Naive thymus-derived CD4-positive, alpha-beta T cell (primary cell): Measurements from ENCODE around the gene SYVN1. TPM values are rescaled to one million over a fixed set of nuclear protein-coding genes. Genes with fewer than 3 reads are reported as not detected.

Source experiments
- ATAC-seq: fragments of 150-1000 bp; cut with Tn5 transposase; 2 replicates; pipeline ENCODE4 v1.10.0; 2021; ENCODE audit warnings: mild to moderate bottlenecking, moderate library complexity
- CTCF ChIA-PET: fragments of 350-600 bp; sonication (Branson Sonifier 250); formaldehyde crosslinking; loops from one replicate; lab custom pipeline; 2021; ENCODE audit warnings: antibody characterized with exemption; lab: Charles Lee
- POLR2A ChIA-PET: fragments of 350-600 bp; sonication (Branson Sonifier 250); formaldehyde crosslinking; loops from one replicate; lab custom pipeline; 2021; ENCODE audit warnings: antibody characterized with exemption, inconsistent platforms; lab: Charles Lee
- DNase-seq, 9 donors: peaks; one replicate each; pipeline versions ENCODE4 v3.0.0 to v3.0.0-alpha.2; 2020 to 2022; ENCODE audit warnings: mixed read lengths in 1 of 9
- H3K27ac ChIP-seq: one replicate; pipeline ENCODE4 v1.7.0; 2013; ENCODE audit warnings: mild to moderate bottlenecking, low read depth, low read length, moderate library complexity
- H3K27me3 ChIP-seq, 2 donors: one replicate each; pipeline ENCODE4 v1.7.0; 2013; ENCODE audit warnings: low read length in 2 of 2, mild to moderate bottlenecking in 2 of 2, moderate library complexity in 2 of 2; ENCODE audit not compliant: control insufficient read depth in 2 of 2, insufficient read depth in 2 of 2
- H3K36me3 ChIP-seq, 3 experiments: 1 replicate in 2 of 3; 2 replicates in 1 of 3; pipeline ENCODE4 v1.7.0; 2013; ENCODE audit warnings: low read length in 3 of 3, mild to moderate bottlenecking in 3 of 3, moderate library complexity in 1 of 3; ENCODE audit not compliant: insufficient read depth in 3 of 3, control insufficient read depth in 2 of 3
- H3K4me1 ChIP-seq, 2 donors: one replicate each; pipeline ENCODE4 v1.7.0; 2013; ENCODE audit warnings: low read length in 2 of 2, mild to moderate bottlenecking in 2 of 2, moderate library complexity in 1 of 2; ENCODE audit not compliant: control insufficient read depth in 2 of 2, insufficient read depth in 2 of 2
- H3K4me3 ChIP-seq: 2 replicates; pipeline ENCODE4 v1.7.0; 2013; ENCODE audit warnings: mild to moderate bottlenecking, low read length
- H3K9me3 ChIP-seq, 3 experiments: 1 replicate in 2 of 3; 2 replicates in 1 of 3; pipeline ENCODE4 v1.7.0; 2013; ENCODE audit warnings: low read length in 3 of 3; ENCODE audit not compliant: control insufficient read depth in 2 of 3
- H3K27ac Mint-ChIP-seq, 9 donors: one replicate each; pipeline ENCODE4 v1.8.0; 2020 to 2022; ENCODE audit warnings: mixed read lengths in 9 of 9, mild to moderate bottlenecking in 8 of 9, moderate library complexity in 5 of 9, inconsistent platforms in 2 of 9
- H3K27me3 Mint-ChIP-seq, 5 donors: one replicate each; pipeline ENCODE4 v1.8.0; 2021 to 2022; ENCODE audit warnings: mixed read lengths in 5 of 5, mild to moderate bottlenecking in 1 of 5
- H3K36me3 Mint-ChIP-seq, 5 donors: one replicate each; pipeline ENCODE4 v1.8.0; 2020 to 2022; ENCODE audit warnings: mixed read lengths in 5 of 5, mild to moderate bottlenecking in 3 of 5, inconsistent platforms in 1 of 5
- H3K4me1 Mint-ChIP-seq, 7 donors: one replicate each; pipeline ENCODE4 v1.8.0; 2020 to 2022; ENCODE audit warnings: mixed read lengths in 7 of 7, mild to moderate bottlenecking in 3 of 7, inconsistent platforms in 1 of 7
- H3K4me3 Mint-ChIP-seq, 10 donors: one replicate each; pipeline ENCODE4 v1.8.0; 2020 to 2022; ENCODE audit warnings: mild to moderate bottlenecking in 10 of 10, mixed read lengths in 10 of 10, moderate library complexity in 6 of 10, inconsistent platforms in 2 of 10
- H3K9me3 Mint-ChIP-seq, 11 donors: one replicate each; pipeline ENCODE4 v1.8.0; 2020 to 2022; ENCODE audit warnings: mixed read lengths in 11 of 11, mild to moderate bottlenecking in 4 of 11, inconsistent platforms in 1 of 11, moderate library complexity in 1 of 11
- intact Hi-C, 2 donors: fragments of 100-400 bp; cut with micrococcal nuclease; formaldehyde crosslinking; loops; one replicate each; pipeline ENCODE4 v1.15.1; 2023
- polyA plus RNA-seq, 2 donors: library from polyadenylated mRNA; unstranded; fragments of 300-500 nt; fragmentation: Illumina TruSeq; gene quantifications; one replicate each; pipeline ENCODE4 v1.2.3, GENCODE V29; 2021
- total RNA-seq, 6 experiments: library from RNA in 5 of 6; stranded (reverse) in 5 of 6; gene quantifications; 1 replicate in 5 of 6; 2 replicates in 1 of 6; pipeline ENCODE4 v1.2.3 and lab custom pipeline; 2021 to 2026

SYVN1 gene
- total and polyA plus RNA-seq, 7 experiments from 2014 or later: 8.6 to 84.6 (median 67.5) TPM

- no peaks in the 10 kb centered on the region for H3K27me3 ChIP-seq
- DNase-seq (no peak), ATAC-seq (no peak)
- Mint-ChIP-seq H3K4me3 (no peak overlapping the region), H3K4me1 (peaks cover 0 to 12% (median 0%) of the 10 kb centered on the region in 7 donors), H3K27ac (no peak overlapping the region), H3K9me3 (peaks cover 0 to 1% (median 0%) of the 10 kb centered on the region in 11 donors), H3K27me3 (peaks cover 0 to 17% (median 0%) of the 10 kb centered on the region in 5 donors), H3K36me3 (peaks cover 0 to 3% (median 0%) of the 10 kb centered on the region in 5 donors)
- intact Hi-C loops: no loop called here
- no peak overlapping the region for H3K27ac ChIP-seq
- no peaks in the 10 kb centered on the region for H3K4me1 ChIP-seq
- ChIA-PET CTCF (interaction anchor here (0.6 to 1.0 kb wide), 2 partner anchors 13 to 19 kb away, joined by 3 read pairs; no protein-coding TSS in a partner anchor), POLR2A (no interaction called here)
- H3K9me3 ChIP-seq: no peaks in the 10 kb centered on the region
- H3K36me3 ChIP-seq: no peaks in the 10 kb centered on the region
- no peak overlapping the region for H3K4me3 ChIP-seq
These were observed 14.3 kb upstream of the SYVN1 start for GRCh38 chr11:65148657-65149056.

DNA sequence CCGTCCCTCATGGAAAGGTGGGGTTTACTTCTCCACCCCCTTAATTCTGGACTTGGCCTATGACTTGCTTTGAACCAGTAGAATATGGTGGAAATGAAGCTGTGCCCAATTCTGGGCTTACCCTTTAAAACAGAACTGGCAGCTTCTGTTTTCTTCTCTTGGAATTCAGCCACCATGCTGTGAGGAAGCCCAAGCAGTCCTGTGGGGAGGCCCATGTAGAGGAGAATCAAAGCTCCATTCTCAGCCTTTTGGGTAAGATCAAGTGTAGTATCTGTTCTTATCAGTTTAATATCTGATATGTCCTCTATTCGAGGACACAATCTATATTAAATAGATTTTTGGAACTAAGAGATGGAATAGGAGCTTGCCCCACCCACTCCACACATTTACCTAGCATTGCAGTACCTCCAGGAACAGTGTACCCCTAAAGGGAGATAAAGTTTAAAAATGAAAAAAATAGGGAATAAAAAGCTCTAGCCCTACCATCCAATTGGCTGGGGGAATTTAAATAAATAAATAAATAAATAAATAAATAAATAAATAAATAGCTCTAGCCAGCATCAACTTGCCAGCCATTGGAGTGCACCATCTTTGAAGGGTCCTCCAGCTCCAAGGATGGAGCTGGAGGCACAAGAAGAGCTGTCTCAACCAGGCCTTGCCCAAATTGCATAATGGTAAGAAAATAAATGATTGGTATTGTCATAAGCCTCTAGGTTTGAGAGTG is 13.2 kb upstream of the SYVN1 start:
- Mint-ChIP-seq H3K36me3 (peaks cover 0 to 3% (median 0%) of the 10 kb centered on the region in 5 donors), H3K9me3 (peaks cover 0 to 1% (median 0%) of the 10 kb centered on the region in 11 donors), H3K4me1 (peaks cover 0 to 10% (median 0%) of the 10 kb centered on the region in 7 donors), H3K4me3 (no peak overlapping the region), H3K27ac (no peak overlapping the region), H3K27me3 (peaks cover 0 to 17% (median 0%) of the 10 kb centered on the region in 5 donors)
- CTCF ChIA-PET: interaction anchor here (0.6 kb wide), 1 partner anchor 967 kb away, joined by 3 read pairs; no protein-coding TSS in a partner anchor
- Histone ChIP-seq H3K36me3 (no peaks in the 10 kb centered on the region), H3K27ac (no peak overlapping the region), H3K9me3 (no peaks in the 10 kb centered on the region), H3K4me3 (no peak overlapping the region), H3K27me3 (no peaks in the 10 kb centered on the region), H3K4me1 (no peaks in the 10 kb centered on the region)
- POLR2A ChIA-PET: interaction anchor here (5.7 kb wide), 1 partner anchor 13 kb away, joined by 29 read pairs; the partner anchor contains the start of gene SYVN1
- intact Hi-C loops: no loop called here
- ATAC-seq (no peak), DNase-seq (no peak)

- Histone ChIP-seq H3K4me3 (no peak overlapping the region), H3K27me3 (no peaks in the 10 kb centered on the region), H3K4me1 (no peaks in the 10 kb centered on the region), H3K9me3 (no peaks in the 10 kb centered on the region), H3K27ac (no peak overlapping the region), H3K36me3 (no peaks in the 10 kb centered on the region)
- ATAC-seq (no peak), DNase-seq (no peak)
- H3K36me3 Mint-ChIP-seq: no peaks in the 10 kb centered on the region
- peaks cover 0 to 7% (median 4%) of the 10 kb centered on the region in 7 donors for H3K4me1 Mint-ChIP-seq
- H3K9me3 Mint-ChIP-seq: no peaks in the 10 kb centered on the region
- H3K27ac Mint-ChIP-seq: peak overlapping the region in 2 of 9 donors; percentile 41 to 51
- ChIA-PET POLR2A (no interaction called here), CTCF (interaction anchor here (0.5 kb wide), 1 partner anchor 12 kb away, joined by 4 read pairs; no protein-coding TSS in a partner anchor)
- H3K27me3 Mint-ChIP-seq: peaks cover 0 to 36% (median 0%) of the 10 kb centered on the region in 5 donors
- intact Hi-C loops: no loop called here
- no peak overlapping the region for H3K4me3 Mint-ChIP-seq
These were observed 7.7 kb upstream of the SYVN1 start for GRCh38 chr11:65141896-65142494.

- peaks cover 0 to 3% (median 0%) of the 10 kb centered on the region in 11 donors for H3K9me3 Mint-ChIP-seq
These were observed 2.3 kb upstream of the SYVN1 start for GRCh38 chr11:65136515-65137096.

DNA sequence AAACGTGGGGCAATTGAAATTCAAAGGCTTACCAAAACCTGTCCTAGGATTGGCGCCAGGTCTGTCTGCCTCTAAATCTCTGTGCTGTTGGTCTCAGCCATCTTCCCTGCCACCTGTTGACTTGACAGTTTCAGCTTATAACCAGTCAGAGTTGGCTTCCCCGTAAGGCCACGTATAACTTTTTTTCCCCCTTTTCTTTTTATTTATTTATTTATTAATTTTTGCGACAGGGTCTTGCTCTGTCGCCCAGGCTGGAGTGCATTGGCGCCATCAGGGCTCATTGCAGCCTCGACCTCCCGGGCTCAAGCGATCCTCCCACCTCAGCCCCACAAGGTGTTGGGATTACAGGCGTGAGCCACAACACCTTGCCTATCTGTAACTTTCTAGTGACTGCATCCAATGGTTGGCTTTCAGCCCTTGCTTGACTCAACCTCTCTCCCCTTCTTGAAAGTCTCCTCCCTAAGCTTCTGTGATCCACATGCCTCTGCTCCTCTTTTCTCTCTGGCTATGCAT is 1.4 kb upstream of the SYVN1 start:
- intact Hi-C loops: loop anchor here (1.0 to 5.0 kb wide), 10 partner anchors 13 to 1453 kb away; partner anchors contain the start of genes CAPN1 (in 2 of the 2), CDCA5 (in 2 of the 2), FAU (in 2 of the 2) and MRPL49 (in 2 of the 2)
- H3K4me3 Mint-ChIP-seq: peak overlapping the region; percentile 89 to 100 (median 99)
- no peaks in the 10 kb centered on the region for H3K9me3 ChIP-seq
- H3K36me3 ChIP-seq: peaks cover 0 to 33% (median 14%) of the 10 kb centered on the region in 3 experiments
- POLR2A ChIA-PET: interaction anchor here (0.5 to 8.9 kb wide), 47 partner anchors 9 to 1951 kb away, joined by 3 to 237 read pairs (median 4); partner anchors contain the start of genes CAPN1, CDC42EP2, DPF2 and FAM89B
- peak overlapping the region; percentile 99 for H3K27ac ChIP-seq
- peaks cover 0 to 3% (median 0%) of the 10 kb centered on the region in 11 donors for H3K9me3 Mint-ChIP-seq
- no peak for DNase-seq
- H3K4me3 ChIP-seq: peak overlapping the region; percentile 90
- peaks cover 31 to 50% (median 40%) of the 10 kb centered on the region in 7 donors for H3K4me1 Mint-ChIP-seq
- H3K27me3 Mint-ChIP-seq: peaks cover 0 to 6% (median 0%) of the 10 kb centered on the region in 5 donors
- H3K27me3 ChIP-seq: no peaks in the 10 kb centered on the region
- H3K27ac Mint-ChIP-seq: peak overlapping the region; percentile 97 to 100 (median 99)
- CTCF ChIA-PET: interaction anchor here (0.7 to 2.6 kb wide), 7 partner anchors 13 to 852 kb away, joined by 3 to 12 read pairs (median 3); partner anchors contain the start of genes FAU and MRPL49
- no peak for ATAC-seq
- H3K4me1 ChIP-seq: peaks cover 10 to 21% of the 10 kb centered on the region in 2 donors
- peaks cover 0 to 16% (median 4%) of the 10 kb centered on the region in 5 donors for H3K36me3 Mint-ChIP-seq

More at GRCh38 chr11:65136515-65137096, 2.3 kb upstream of the SYVN1 start:
- intact Hi-C loops: loop anchor here in 1 of 2 donors (5.0 kb wide), 1 partner anchor 1454 kb away; the partner anchor contains the start of gene RTN3
- H3K27ac ChIP-seq: peak overlapping the region; percentile 99
- peaks cover 0 to 10% (median 0%) of the 10 kb centered on the region in 5 donors for H3K36me3 Mint-ChIP-seq
- POLR2A ChIA-PET: interaction anchor here (0.5 to 8.9 kb wide), 7 partner anchors 9 to 1950 kb away, joined by 3 to 237 read pairs (median 29); partner anchors contain the start of genes CAPN1, FAU, MRPL49 and RAB1B
- ATAC-seq (no peak), DNase-seq (no peak)
- H3K27me3 Mint-ChIP-seq: peaks cover 0 to 11% (median 0%) of the 10 kb centered on the region in 5 donors
- CTCF ChIA-PET: interaction anchor here (0.6 to 2.6 kb wide), 4 partner anchors 15 to 396 kb away, joined by 3 to 12 read pairs (median 4); partner anchors contain the start of genes FAU and MRPL49
- peaks cover 10 to 21% of the 10 kb centered on the region in 2 donors for H3K4me1 ChIP-seq
- H3K4me1 Mint-ChIP-seq: peaks cover 30 to 45% (median 35%) of the 10 kb centered on the region in 7 donors
- peak overlapping the region; percentile 89 to 100 (median 99) for H3K27ac Mint-ChIP-seq
- H3K4me3 ChIP-seq: no peak overlapping the region
- peaks cover 0 to 24% (median 4%) of the 10 kb centered on the region in 3 experiments for H3K36me3 ChIP-seq
- H3K27me3 ChIP-seq: no peaks in the 10 kb centered on the region
- H3K9me3 ChIP-seq: no peaks in the 10 kb centered on the region
- H3K4me3 Mint-ChIP-seq: peak overlapping the region in 8 of 10 donors; percentile 66 to 99 (median 86)
